SJSA1 (cell line): Measurements from ENCODE around the gene ROBO1. TPM values are rescaled to one million over a fixed set of nuclear protein-coding genes. Genes with fewer than 3 reads are reported as not detected.
"Not testable (repeated sequence)": the region's sequence is repeated elsewhere in the genome, so short reads cannot be mapped to it uniquely, and the experiment has no call there.

Experiments
- DNase-seq, 2 experiments: peaks; one replicate each; pipeline ENCODE4 v3.0.0-alpha.2; 2015 to 2020; ENCODE audit warnings: low spot score in 2 of 2, low read depth in 1 of 2
- H3K27ac ChIP-seq: fragments of 250-450 bp; sonication (Bioruptor Pico); 2 replicates; pipeline ENCODE4 v1.5.1; 2020; ENCODE audit warnings: mild to moderate bottlenecking, moderate library complexity
- H3K27me3 ChIP-seq: fragments of 250-450 bp; sonication (Bioruptor Pico); replicated peaks from 2 replicates; pipeline ENCODE4 v1.5.1; 2020; ENCODE audit warnings: mild to moderate bottlenecking, moderate library complexity
- H3K36me3 ChIP-seq: fragments of 250-450 bp; sonication (Bioruptor Pico); 2 replicates; pipeline ENCODE4 v1.5.1; 2020; ENCODE audit warnings: mild to moderate bottlenecking
- H3K4me1 ChIP-seq: fragments of 250-450 bp; sonication (Bioruptor Pico); replicated peaks from 2 replicates; pipeline ENCODE4 v1.6.1; 2021; ENCODE audit warnings: mild to moderate bottlenecking
- H3K4me3 ChIP-seq: fragments of 250-450 bp; sonication (Bioruptor Pico); 2 replicates; pipeline ENCODE4 v1.5.1; 2020; ENCODE audit warnings: mild to moderate bottlenecking
- H3K9me3 ChIP-seq: fragments of 250-450 bp; sonication (Bioruptor Pico); replicated peaks from 2 replicates; pipeline ENCODE4 v1.5.1; 2020; ENCODE audit warnings: mild to moderate bottlenecking
- total RNA-seq: library from RNA; depleted of rRNA; stranded (reverse); fragments of >200 nt; shearing (Covaris generic); gene quantifications from 2 replicates; pipeline ENCODE4 v1.2.3, GENCODE V29; 2014

ROBO1 gene
- total RNA-seq, 1 experiment from 2014 or later: 38.9 TPM

DNA sequence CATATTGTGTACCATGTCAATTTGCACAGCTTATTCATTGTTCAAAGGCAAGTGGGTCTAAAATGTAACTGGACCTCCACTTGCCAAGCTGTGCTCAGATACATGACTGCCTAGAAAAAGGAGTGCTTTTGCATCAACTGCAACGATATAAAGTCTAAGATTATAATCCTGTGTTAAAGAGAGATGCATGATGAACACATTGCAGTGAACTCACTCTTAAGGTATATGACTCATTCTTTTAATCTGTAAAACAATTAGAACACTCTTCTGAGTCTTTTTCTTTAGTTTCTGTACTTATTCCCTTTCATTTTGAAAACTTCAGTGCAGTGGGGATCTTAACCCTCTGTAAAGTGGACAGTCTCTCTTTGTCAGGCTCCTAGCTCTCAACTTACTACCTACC is 982.8 kb downstream of the ROBO1 start:
- DNase-seq: no peak
- Histone ChIP-seq H3K27ac (no peak overlapping the region), H3K36me3 (no peaks in the 10 kb centered on the region), H3K4me1 (0 out of 2 replicates have a peak, but pooled peaks cover 3% of the 10 kb centered on the region), H3K27me3 (no peaks in the 10 kb centered on the region), H3K9me3 (no peaks in the 10 kb centered on the region), H3K4me3 (no peak overlapping the region)

DNA sequence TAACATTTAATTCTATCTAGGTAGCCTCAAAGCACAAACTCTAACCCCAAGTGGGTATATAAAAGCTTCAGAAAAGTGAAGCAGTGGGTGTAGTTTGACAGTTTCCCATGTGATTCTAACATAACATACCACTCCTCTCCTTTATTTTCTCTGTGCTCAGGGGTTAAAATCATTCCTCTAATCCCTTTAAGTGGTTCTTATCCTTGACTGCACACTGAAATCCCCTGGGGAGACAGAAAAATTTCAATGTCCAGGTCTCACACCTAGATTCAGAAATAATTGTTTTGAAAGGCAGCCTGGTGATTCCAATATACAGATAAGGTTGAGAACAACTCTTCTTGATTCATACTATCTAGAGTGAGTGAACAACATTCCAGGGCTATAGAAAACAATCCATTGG is 986.4 kb downstream of the ROBO1 start:
- Histone ChIP-seq H3K27me3 (no peaks in the 10 kb centered on the region), H3K27ac (no peak overlapping the region), H3K4me1 (0 out of 2 replicates have a peak, but pooled peaks cover 3% of the 10 kb centered on the region), H3K9me3 (no peaks in the 10 kb centered on the region), H3K4me3 (no peak overlapping the region), H3K36me3 (no peaks in the 10 kb centered on the region; the same call in 1 of the 2 replicates)
- DNase-seq: no peak

DNA sequence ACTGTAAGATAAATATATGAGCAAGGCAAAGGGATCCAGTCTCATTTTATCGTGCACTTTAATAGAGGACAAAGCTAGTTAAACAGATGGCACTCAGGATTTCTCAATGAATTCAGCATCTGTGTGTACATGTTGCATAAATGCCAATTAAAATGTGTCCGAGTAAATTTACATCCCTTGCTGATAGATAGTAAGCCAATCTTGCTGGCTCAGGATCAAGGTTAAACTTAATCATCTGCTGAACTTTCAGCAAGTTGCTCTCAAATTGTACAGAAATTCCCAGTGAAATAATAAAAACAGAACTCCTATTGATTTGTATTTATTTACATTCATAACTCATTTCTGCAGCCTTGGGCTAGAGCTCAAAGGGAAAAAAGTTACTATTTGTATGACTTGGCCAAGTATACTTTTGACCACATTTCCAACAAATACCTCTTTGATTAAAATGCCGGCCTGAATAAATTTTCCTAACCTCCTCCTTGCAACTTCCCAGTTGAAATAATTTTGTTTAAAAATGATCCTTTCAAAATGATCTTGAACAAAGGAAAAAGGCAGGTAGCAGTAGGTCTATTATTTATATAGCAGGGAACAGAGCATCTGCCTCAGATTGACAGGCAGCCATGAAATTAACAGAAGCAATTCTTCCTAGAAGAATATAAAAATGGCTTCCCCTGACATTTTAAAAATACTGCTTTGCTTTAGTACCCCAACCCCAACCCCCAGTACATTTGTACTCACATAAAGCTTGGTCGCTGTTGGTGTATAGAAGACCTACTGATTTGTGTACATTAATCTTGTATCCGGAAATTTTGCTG is 1001.9 kb downstream of the ROBO1 start:
- H3K27me3 ChIP-seq: no peaks in the 10 kb centered on the region
- no peaks in the 10 kb centered on the region for H3K36me3 ChIP-seq
- no peak overlapping the region for H3K27ac ChIP-seq
- H3K4me3 ChIP-seq: no peak overlapping the region
- no peak for DNase-seq
- H3K9me3 ChIP-seq: no peaks in the 10 kb centered on the region
- no peaks in the 10 kb centered on the region for H3K4me1 ChIP-seq

DNA sequence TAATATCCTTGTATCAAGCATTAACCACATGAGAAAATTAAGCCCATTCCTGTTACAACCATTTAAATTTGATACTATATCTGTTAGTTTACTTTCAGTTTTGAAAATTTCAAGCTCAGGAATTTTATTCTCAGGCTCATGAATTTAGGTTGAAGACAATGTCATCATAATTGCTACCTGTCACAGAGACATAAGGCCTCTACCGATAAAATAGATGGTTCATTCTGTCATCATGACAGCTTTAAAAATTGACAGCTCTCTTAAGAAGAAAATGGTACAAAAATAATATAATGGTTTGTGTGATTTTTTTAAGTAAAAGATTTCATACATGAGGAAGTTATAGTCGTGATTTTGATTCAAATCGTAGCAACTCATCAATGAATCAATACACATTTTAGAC is 1003.2 kb downstream of the ROBO1 start:
- Histone ChIP-seq H3K9me3 (no peaks in the 10 kb centered on the region), H3K4me3 (no peak overlapping the region), H3K27ac (no peak overlapping the region), H3K4me1 (no peaks in the 10 kb centered on the region), H3K36me3 (no peaks in the 10 kb centered on the region), H3K27me3 (no peaks in the 10 kb centered on the region)
- DNase-seq: no peak

DNA sequence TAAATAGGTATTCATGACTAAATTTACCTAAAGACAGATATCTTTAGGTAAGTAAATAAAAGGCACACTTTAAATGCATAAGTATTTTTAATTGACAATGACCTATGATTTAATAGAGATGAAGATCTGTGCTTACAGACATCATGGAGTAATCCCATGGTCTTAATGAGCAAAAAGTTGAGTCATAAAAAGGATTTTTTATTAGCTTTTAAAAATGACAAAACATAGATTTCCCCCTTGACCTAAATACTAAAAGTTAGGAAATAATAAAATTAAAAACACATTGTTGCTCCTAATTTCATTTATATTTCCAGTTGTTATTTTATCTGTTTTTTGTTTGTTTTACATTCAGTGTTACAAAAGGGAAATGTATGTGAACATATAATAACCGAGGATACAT is 1005.7 kb downstream of the ROBO1 start:
- DNase-seq: no peak
- H3K27me3 ChIP-seq: no peaks in the 10 kb centered on the region
- H3K9me3 ChIP-seq: no peaks in the 10 kb centered on the region
- H3K4me1 ChIP-seq: no peaks in the 10 kb centered on the region
- H3K4me3 ChIP-seq: no peak overlapping the region
- no peak overlapping the region for H3K27ac ChIP-seq
- no peaks in the 10 kb centered on the region for H3K36me3 ChIP-seq

DNA sequence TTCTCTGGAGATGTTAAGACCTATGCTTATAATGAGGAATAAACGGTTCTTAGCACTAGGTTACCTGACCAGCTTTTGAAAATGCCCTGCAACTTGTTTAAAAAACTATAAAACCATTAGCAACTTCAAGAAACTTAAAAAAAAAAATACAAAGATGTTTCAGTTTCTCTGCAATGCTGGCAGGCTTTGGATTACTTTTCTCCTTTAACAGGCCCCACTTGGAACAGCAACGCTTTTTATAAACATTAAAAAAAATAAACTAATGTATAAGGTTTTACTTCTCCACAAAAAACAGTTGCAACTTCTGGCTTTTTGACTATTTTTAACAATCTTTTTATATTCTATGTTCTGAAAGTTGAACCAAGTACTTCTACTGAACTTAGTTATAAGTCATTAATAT is 1006.7 kb downstream of the ROBO1 start:
- no peaks in the 10 kb centered on the region for H3K9me3 ChIP-seq
- H3K27ac ChIP-seq: no peak overlapping the region
- H3K27me3 ChIP-seq: no peaks in the 10 kb centered on the region
- DNase-seq: no peak
- no peaks in the 10 kb centered on the region for H3K4me1 ChIP-seq
- no peaks in the 10 kb centered on the region for H3K36me3 ChIP-seq
- H3K4me3 ChIP-seq: no peak overlapping the region

DNA sequence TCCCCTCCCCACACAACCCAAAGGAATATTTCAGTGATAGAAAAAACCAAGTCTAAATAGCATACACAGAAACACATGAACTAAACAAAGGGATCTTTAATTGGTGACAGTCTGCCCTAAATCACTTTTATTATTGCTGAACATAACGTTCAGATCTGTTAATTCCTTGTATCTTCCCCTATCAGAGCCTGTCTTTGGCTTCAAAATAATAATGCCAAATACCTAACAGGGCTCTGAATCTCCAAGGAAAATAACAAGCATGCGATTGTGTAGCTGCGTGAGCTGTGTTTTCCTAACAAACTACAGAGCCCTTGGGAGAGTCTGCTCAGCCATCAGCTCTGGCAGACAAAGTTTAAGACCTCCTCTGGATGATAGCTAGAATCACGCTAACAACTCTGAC is 1010.1 kb downstream of the ROBO1 start:
- Histone ChIP-seq H3K4me3 (no peak overlapping the region), H3K27ac (no peak overlapping the region), H3K27me3 (no peaks in the 10 kb centered on the region), H3K9me3 (no peaks in the 10 kb centered on the region), H3K36me3 (no peaks in the 10 kb centered on the region), H3K4me1 (no peaks in the 10 kb centered on the region; the same call in 1 of the 2 replicates)
- DNase-seq: no peak

DNA sequence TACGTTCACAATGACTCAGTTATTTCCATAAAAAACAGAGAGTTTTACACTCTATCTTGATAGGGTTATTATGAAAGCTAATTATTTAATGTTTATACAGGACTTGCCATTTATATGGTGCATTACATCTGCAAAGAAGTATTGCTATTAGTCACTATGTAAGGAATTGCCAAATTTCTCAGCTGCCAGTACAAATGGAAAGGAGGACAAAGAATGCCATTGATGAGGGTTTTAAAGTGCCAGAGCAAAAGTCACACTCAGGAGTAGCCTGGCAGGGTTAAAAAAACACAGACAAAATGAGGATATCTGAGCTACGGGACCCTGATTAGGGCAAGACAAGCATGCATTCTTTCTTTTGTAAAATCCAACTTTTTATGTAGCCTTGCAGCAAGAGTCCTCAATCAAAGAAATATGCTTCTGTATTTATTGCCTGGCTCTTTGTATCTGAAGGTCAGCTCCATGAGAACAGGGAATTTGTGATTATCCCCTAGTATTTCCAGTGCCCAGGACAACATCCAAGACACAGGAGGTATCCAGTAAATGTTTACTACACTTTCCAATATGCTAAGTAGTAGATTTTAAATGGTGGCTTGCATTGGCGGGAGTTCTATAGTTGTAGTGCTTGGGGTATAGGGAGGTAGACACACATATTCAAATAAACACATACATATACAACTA is 1013.6 kb downstream of the ROBO1 start:
- Histone ChIP-seq H3K36me3 (no peaks in the 10 kb centered on the region), H3K4me3 (no peak overlapping the region), H3K9me3 (no peaks in the 10 kb centered on the region), H3K27me3 (no peaks in the 10 kb centered on the region), H3K27ac (no peak overlapping the region), H3K4me1 (no peaks in the 10 kb centered on the region; the same call in 1 of the 2 replicates)
- DNase-seq: no peak

DNA sequence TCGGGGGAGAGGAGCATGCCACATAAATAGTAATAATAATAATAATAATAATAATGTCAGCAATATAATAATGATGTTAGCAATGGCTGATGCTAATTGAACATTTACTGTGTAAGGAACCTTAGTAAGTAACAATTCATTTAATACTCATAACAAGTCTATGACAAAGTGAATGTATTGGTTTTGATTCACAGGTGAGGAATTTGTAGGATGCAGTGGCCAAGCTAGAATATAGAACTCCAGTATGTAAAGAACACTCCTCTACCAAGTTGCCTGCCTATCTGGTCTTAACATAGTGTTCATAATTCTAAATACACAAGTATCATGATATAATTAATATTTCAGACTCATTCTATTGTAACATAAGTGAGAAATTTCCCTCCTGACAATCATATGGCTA is 1016.5 kb downstream of the ROBO1 start:
- H3K27me3 ChIP-seq: no peaks in the 10 kb centered on the region
- H3K4me3 ChIP-seq: no peak overlapping the region
- H3K9me3 ChIP-seq: no peaks in the 10 kb centered on the region
- DNase-seq: no peak
- H3K27ac ChIP-seq: no peak overlapping the region
- no peaks in the 10 kb centered on the region; the same call in 1 of the 2 replicates for H3K4me1 ChIP-seq
- no peaks in the 10 kb centered on the region for H3K36me3 ChIP-seq

DNA sequence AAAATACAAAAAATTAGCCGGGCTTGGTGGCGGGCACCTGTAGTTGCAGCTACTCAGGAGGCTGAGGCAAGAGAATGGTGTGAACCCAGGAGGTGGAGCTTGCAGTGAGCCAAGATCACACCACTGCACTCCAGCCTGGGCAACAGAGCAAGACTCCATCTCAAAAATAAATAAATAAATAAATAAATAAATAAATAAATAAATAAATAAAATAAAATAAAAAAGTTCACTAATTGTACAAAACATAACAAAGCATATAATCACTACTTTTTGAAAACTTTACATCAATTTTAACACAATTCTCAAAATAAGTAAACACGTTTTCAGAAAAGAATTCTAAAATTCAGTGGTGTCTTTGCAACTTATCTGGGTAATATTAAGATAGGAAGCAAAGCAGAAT is 1017.5 kb downstream of the ROBO1 start:
- not testable (repeated sequence) for H3K27me3 ChIP-seq, H3K4me1 ChIP-seq, H3K27ac ChIP-seq, DNase-seq, H3K4me3 ChIP-seq, H3K36me3 ChIP-seq, H3K9me3 ChIP-seq

DNA sequence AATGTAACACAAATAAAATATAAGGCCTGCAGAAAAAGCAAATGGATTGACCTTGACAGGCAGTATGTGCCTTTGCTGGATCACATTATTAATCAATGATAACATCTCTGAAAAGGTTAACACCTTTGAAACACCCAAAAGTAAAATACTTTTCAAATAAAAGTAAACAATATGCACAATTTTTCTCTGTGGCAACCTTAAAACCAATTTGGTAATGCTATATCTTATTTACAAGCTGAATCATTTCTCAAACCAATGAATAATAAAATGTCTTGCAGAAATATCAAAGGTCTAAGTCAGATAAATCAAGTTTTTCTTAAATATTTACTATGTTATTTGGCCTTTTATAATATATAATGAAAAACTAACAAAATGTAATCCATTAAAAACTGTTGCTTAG is 1018.7 kb downstream of the ROBO1 start:
- no peaks in the 10 kb centered on the region for H3K27me3 ChIP-seq
- no peaks in the 10 kb centered on the region for H3K36me3 ChIP-seq
- no peaks in the 10 kb centered on the region; the same call in 1 of the 2 replicates for H3K4me1 ChIP-seq
- no peak overlapping the region for H3K27ac ChIP-seq
- H3K4me3 ChIP-seq: no peak overlapping the region
- DNase-seq: no peak
- no peaks in the 10 kb centered on the region for H3K9me3 ChIP-seq

DNA sequence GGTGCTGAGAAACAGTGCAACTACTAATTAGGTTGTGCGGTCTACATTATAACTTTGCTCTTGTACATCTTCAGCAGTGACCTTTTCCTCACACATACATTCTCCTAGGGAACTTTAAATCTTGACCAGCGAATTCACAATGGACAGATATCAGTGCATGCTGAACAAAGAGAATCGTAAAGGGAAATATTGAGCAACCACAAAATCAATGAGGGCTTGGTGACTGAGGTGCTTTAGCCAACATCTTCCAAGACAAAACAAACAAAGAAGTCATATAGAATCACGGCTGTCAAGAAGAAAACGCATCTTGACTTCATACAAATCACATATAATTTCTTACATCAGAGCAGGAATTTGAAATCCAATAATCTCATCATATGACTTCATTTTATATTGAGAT is 1022.0 kb downstream of the ROBO1 start:
- DNase-seq: no peak
- Histone ChIP-seq H3K4me3 (no peak overlapping the region), H3K4me1 (no peaks in the 10 kb centered on the region), H3K36me3 (no peaks in the 10 kb centered on the region), H3K27ac (no peak overlapping the region), H3K9me3 (no peaks in the 10 kb centered on the region), H3K27me3 (no peaks in the 10 kb centered on the region)

DNA sequence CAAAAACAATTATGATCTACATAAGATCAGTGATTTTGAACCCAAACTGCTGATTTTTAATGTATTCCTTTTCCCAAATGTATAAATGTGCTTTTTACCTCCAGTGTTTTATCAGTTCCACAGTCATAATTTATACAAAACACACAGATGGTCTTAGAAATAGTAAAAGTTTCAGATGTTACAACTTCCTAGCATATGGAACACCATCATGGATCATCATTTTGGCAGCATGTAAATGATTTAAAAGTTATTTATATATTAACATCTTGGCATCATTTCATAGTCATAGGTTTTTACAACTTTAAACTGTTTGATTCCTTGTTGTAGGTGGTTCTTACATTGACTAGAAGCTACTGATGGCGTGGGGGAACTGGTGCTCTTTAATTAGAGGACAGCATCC is 1025.3 kb downstream of the ROBO1 start:
- peaks cover 7% of the 10 kb centered on the region; the same call in 1 of the 2 replicates for H3K4me1 ChIP-seq
- no peaks in the 10 kb centered on the region for H3K27me3 ChIP-seq

DNA sequence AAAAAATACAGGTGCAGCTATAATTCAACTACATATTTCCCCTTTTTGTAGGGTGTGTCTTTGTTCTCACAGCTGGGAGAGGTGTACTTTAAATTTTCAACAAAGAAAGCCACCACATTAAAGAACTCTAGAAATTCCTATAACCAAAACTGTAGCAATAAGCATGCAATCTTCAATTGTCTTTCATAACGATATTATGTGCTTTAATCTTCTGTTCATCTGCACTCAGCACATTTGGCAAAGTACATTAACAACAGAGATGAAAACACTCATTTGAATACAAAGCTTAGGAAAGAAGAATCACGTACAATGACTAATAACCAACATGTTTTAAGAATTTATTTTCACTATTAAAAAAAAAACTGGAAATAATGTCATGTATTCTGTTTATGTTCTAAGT is 1025.8 kb downstream of the ROBO1 start:
- no peaks in the 10 kb centered on the region for H3K27me3 ChIP-seq
- H3K27ac ChIP-seq: no peak overlapping the region
- H3K9me3 ChIP-seq: no peaks in the 10 kb centered on the region
- H3K36me3 ChIP-seq: no peaks in the 10 kb centered on the region
- H3K4me1 ChIP-seq: peaks cover 7% of the 10 kb centered on the region; the same call in 1 of the 2 replicates
- H3K4me3 ChIP-seq: no peak overlapping the region
- DNase-seq: no peak

More for the DNA sequence above, 1025.3 kb downstream of the ROBO1 start:
- Histone ChIP-seq H3K27ac (no peak overlapping the region), H3K9me3 (no peaks in the 10 kb centered on the region), H3K4me3 (no peak overlapping the region), H3K36me3 (no peaks in the 10 kb centered on the region)
- no peak for DNase-seq
